SK-N-SH treated with all-trans-retinoic acid at 6 μM for 48 hours (cell line): ENCODE data around the gene NUS1.

ENCODE experiments used
- ATAC-seq: fragments of 200-7000 bp; cut with Tn5 transposase; 3 replicates; pipeline ENCODE4 v1.9.1; 2020; ENCODE audit warnings: mild to moderate bottlenecking, moderate library complexity
- ARNTL ChIP-seq: fragments of 450-650 bp; formaldehyde crosslinking; IDR thresholded peaks from 2 replicates; pipeline ENCODE4 v1.5.0; 2020; ENCODE audit warnings: low read depth, mild to moderate bottlenecking, moderate library complexity, borderline replicate concordance
- BACH2 ChIP-seq: fragments of 250-450 bp; sonication (Bioruptor Pico); IDR thresholded peaks from 2 replicates; pipeline ENCODE4 v1.9.0; 2021; ENCODE audit warnings: mild to moderate bottlenecking, borderline replicate concordance
- CSRNP3 ChIP-seq: fragments of 250-450 bp; sonication (Bioruptor Pico); IDR thresholded peaks from 2 replicates; pipeline ENCODE4 v1.5.1; 2021; ENCODE audit warnings: mild to moderate bottlenecking, moderate library complexity
- ESRRG ChIP-seq: fragments of 250-450 bp; sonication (Bioruptor Pico); IDR thresholded peaks from 2 replicates; pipeline ENCODE4 v1.6.1; 2021; ENCODE audit warnings: mild to moderate bottlenecking
- GLIS3 ChIP-seq: fragments of 250-450 bp; sonication (Bioruptor Pico); IDR thresholded peaks from 2 replicates; pipeline ENCODE4 v1.5.0; 2020; ENCODE audit warnings: mild to moderate bottlenecking, moderate library complexity
- ISL1 ChIP-seq: fragments of 250-450 bp; sonication (Bioruptor Pico); IDR thresholded peaks from 2 replicates; pipeline ENCODE4 v2.1.2; 2022; ENCODE audit warnings: mild to moderate bottlenecking, moderate library complexity
- OSR1 ChIP-seq: fragments of 250-450 bp; sonication (Bioruptor Pico); IDR thresholded peaks from 2 replicates; pipeline ENCODE4 v1.8.0; 2022; ENCODE audit warnings: moderate library complexity, mild to moderate bottlenecking, inconsistent platforms
- PPARA ChIP-seq: fragments of 250-450 bp; sonication (Bioruptor Pico); IDR thresholded peaks from 2 replicates; pipeline ENCODE4 v1.5.0; 2020; ENCODE audit warnings: mild to moderate bottlenecking, borderline replicate concordance
- RARB ChIP-seq: fragments of 250-450 bp; sonication (Bioruptor Pico); IDR thresholded peaks from 2 replicates; pipeline ENCODE4 v1.8.0; 2021; ENCODE audit warnings: mild to moderate bottlenecking, moderate library complexity
- SNAI2 ChIP-seq: fragments of 250-450 bp; sonication (Bioruptor Pico); IDR thresholded peaks from 2 replicates; pipeline ENCODE4 v1.5.0; 2020; ENCODE audit warnings: mild to moderate bottlenecking, moderate library complexity
- TOX ChIP-seq: fragments of 250-450 bp; sonication (Bioruptor Pico); IDR thresholded peaks from 2 replicates; pipeline ENCODE4 v1.8.0; 2021; ENCODE audit warnings: mild to moderate bottlenecking, moderate library complexity, borderline replicate concordance
- TSHZ2 ChIP-seq: fragments of 250-450 bp; sonication (Bioruptor Pico); IDR thresholded peaks from 2 replicates; pipeline ENCODE4 v1.5.0; 2020; ENCODE audit warnings: mild to moderate bottlenecking, moderate library complexity
- ZC3H10 ChIP-seq: fragments of 250-450 bp; sonication (Bioruptor Pico); IDR thresholded peaks from 2 replicates; pipeline ENCODE4 v1.5.1; 2021; ENCODE audit warnings: mild to moderate bottlenecking, moderate library complexity
- ZFP3 ChIP-seq: fragments of 250-450 bp; sonication (Bioruptor Pico); IDR thresholded peaks from 2 replicates; pipeline ENCODE4 v1.5.0; 2020; ENCODE audit warnings: mild to moderate bottlenecking, moderate library complexity
- ZFP30 ChIP-seq: fragments of 450-650 bp; formaldehyde crosslinking; IDR thresholded peaks from 2 replicates; pipeline ENCODE4 v1.5.0; 2022; ENCODE audit warnings: mild to moderate bottlenecking, moderate library complexity
- ZNF565 ChIP-seq: fragments of 450-650 bp; formaldehyde crosslinking; conservative IDR thresholded peaks from 2 replicates; pipeline ENCODE4 v1.5.0; 2020; ENCODE audit warnings: low read depth, mild to moderate bottlenecking, moderate library complexity
- ZNF70 ChIP-seq: fragments of 450-650 bp; formaldehyde crosslinking; IDR thresholded peaks from 2 replicates; pipeline ENCODE4 v1.5.0; 2020; ENCODE audit warnings: mild to moderate bottlenecking, moderate library complexity
- ZNF8 ChIP-seq: fragments of 450-650 bp; formaldehyde crosslinking; IDR thresholded peaks from 2 replicates; pipeline ENCODE4 v1.5.0; 2020; ENCODE audit warnings: mild to moderate bottlenecking, moderate library complexity
- TF ChIP-seq, protein P1 (sequence below): fragments of 250-450 bp; sonication (Bioruptor Pico); IDR thresholded peaks from 2 replicates; pipeline ENCODE4 v1.8.0; 2021; ENCODE audit warnings: low read depth, mild to moderate bottlenecking, moderate library complexity, borderline replicate concordance
- TF ChIP-seq, protein P2 (sequence below): fragments of 250-450 bp; sonication (Bioruptor Pico); IDR thresholded peaks from 2 replicates; pipeline ENCODE4 v1.5.1; 2020; ENCODE audit warnings: low read depth, mild to moderate bottlenecking, moderate library complexity

NUS1 gene

DNA sequence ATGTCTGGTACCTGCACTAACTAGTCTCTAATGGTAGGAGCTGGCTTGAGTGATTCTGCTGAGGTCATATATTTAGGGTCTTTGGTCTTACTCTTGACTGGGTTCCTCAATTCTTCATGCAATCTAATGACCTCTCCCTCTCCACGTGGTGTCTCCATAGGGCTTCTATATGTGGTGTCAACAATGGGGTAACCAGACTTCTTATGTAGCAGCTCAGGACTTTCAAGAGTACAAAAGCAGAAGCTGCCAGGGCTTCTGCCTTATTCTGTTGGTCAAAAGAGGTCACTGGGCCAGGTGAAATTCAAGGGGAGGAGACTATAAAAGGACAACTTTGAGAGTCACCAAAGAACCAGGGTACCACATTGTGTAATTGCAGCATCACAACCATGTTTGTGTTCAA, 54.3 kb downstream of the NUS1 start:
- ATAC-seq = no peak
- no peak for TF ChIP-seq TOX (CRISPR knock-in tag)
- no peak for TF ChIP-seq ZFP30 (CRISPR knock-in tag)
- no peak for TF ChIP-seq OSR1 (CRISPR knock-in tag)
- no peak for TF ChIP-seq PPARA
- TF ChIP-seq, protein P1, sequence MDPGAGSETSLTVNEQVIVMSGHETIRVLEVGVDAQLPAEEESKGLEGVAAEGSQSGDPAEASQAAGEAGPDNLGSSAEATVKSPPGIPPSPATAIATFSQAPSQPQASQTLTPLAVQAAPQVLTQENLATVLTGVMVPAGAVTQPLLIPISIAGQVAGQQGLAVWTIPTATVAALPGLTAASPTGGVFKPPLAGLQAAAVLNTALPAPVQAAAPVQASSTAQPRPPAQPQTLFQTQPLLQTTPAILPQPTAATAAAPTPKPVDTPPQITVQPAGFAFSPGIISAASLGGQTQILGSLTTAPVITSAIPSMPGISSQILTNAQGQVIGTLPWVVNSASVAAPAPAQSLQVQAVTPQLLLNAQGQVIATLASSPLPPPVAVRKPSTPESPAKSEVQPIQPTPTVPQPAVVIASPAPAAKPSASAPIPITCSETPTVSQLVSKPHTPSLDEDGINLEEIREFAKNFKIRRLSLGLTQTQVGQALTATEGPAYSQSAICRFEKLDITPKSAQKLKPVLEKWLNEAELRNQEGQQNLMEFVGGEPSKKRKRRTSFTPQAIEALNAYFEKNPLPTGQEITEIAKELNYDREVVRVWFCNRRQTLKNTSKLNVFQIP (CRISPR knock-in tag) = no peak
- TF ChIP-seq ZNF8 (CRISPR knock-in tag) = no peak
- TF ChIP-seq ZNF70 (CRISPR knock-in tag) = no peak
- no peak for TF ChIP-seq ISL1 (CRISPR knock-in tag)
- no peak for TF ChIP-seq ZC3H10 (CRISPR knock-in tag)
- TF ChIP-seq ZNF565 (CRISPR knock-in tag) = no peak
- no peak for TF ChIP-seq TSHZ2 (CRISPR knock-in tag)
- TF ChIP-seq SNAI2 (CRISPR knock-in tag) = no peak
- no peak for TF ChIP-seq ZFP3 (CRISPR knock-in tag)
- TF ChIP-seq BACH2 (CRISPR knock-in tag) = no peak
- no peak for TF ChIP-seq RARB (CRISPR knock-in tag)
- TF ChIP-seq, protein P2, sequence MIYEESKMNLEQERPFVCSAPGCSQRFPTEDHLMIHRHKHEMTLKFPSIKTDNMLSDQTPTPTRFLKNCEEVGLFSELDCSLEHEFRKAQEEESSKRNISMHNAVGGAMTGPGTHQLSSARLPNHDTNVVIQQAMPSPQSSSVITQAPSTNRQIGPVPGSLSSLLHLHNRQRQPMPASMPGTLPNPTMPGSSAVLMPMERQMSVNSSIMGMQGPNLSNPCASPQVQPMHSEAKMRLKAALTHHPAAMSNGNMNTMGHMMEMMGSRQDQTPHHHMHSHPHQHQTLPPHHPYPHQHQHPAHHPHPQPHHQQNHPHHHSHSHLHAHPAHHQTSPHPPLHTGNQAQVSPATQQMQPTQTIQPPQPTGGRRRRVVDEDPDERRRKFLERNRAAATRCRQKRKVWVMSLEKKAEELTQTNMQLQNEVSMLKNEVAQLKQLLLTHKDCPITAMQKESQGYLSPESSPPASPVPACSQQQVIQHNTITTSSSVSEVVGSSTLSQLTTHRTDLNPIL (CRISPR knock-in tag) = no peak
- no peak for TF ChIP-seq ARNTL

DNA sequence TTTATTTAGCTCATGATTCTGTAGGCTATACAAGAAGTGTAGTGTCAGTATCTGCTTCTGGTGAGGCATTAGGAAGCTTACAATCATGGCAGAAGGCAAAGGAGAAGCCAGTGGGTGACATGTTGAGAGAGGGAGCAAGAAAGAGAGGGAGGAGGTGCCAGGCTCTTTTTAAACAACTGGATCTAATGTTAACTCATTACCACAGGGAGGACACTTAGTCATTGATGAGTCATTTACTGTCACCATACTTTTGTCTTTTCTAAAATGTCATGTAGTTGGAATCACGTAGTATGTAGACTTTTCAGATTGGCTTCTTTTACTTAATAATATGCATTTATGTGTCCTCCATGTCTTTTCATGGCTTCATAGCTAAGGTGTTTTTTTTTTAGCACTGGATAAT, 58.1 kb downstream of the NUS1 start:
- no peak for ATAC-seq
- TF ChIP-seq TSHZ2 (CRISPR knock-in tag) = no peak
- TF ChIP-seq ZNF8 (CRISPR knock-in tag) = no peak
- TF ChIP-seq GLIS3 = no peak
- TF ChIP-seq CSRNP3 (CRISPR knock-in tag) = no peak
- no peak for TF ChIP-seq ZNF565 (CRISPR knock-in tag)
- TF ChIP-seq TOX (CRISPR knock-in tag) = no peak
- TF ChIP-seq, all 23 proteins: peak for 0

- TF ChIP-seq, protein P2 (CRISPR knock-in tag) = no peak
- TF ChIP-seq, protein P1 (CRISPR knock-in tag) = no peak
- no peak for TF ChIP-seq CSRNP3 (CRISPR knock-in tag)
- no peak for TF ChIP-seq OSR1 (CRISPR knock-in tag)
- TF ChIP-seq ZC3H10 (CRISPR knock-in tag) = no peak
- no peak for TF ChIP-seq ESRRG
- ATAC-seq = no peak
Measured at GRCh38 chr6:117739869-117740268, 64.6 kb downstream of the NUS1 start.
